HG03064 (cell line): Measurements from ENCODE around the gene HP1BP3.
"Not testable (repeated sequence)": the region's sequence is repeated elsewhere in the genome, so short reads cannot be mapped to it uniquely, and the experiment has no call there.

Experiments used
- ATAC-seq: cut with Tn5 transposase; IDR thresholded peaks from one replicate; pipeline ENCODE4 v1.9.1; 2021; ENCODE audit warnings: low read depth; ENCODE audit not compliant: unreplicated experiment

The HP1BP3 gene

GRCh38 chr1:20787029-20787839 lies at the start of gene HP1BP3:
Gene HP1BP3 (minus strand): TSS chr1:20787307. CDS start chr1:20780440, 6,867 bp downstream.
- peak; percentile 48 for ATAC-seq

- no peak for ATAC-seq
Measured at GRCh38 chr1:20836230-20836629, 49.1 kb upstream of the HP1BP3 start.

GRCh38 chr1:20834780-20835179 lies 47.7 kb upstream of the HP1BP3 start:
- no peak for ATAC-seq

GRCh38 chr1:20834192-20834591 lies 47.1 kb upstream of the HP1BP3 start:
- no peak for ATAC-seq

- no peak for ATAC-seq
Measured at GRCh38 chr1:20830378-20830777, 43.3 kb upstream of the HP1BP3 start.

- ATAC-seq, result no peak
Measured at GRCh38 chr1:20829946-20830345, 42.8 kb upstream of the HP1BP3 start.

GRCh38 chr1:20829531-20829930 lies 42.4 kb upstream of the HP1BP3 start:
- ATAC-seq, result no peak

GRCh38 chr1:20823845-20824244 lies 36.7 kb upstream of the HP1BP3 start:
- no peak for ATAC-seq

- ATAC-seq, result no peak
Measured at GRCh38 chr1:20821466-20821865, 34.4 kb upstream of the HP1BP3 start.

GRCh38 chr1:20819818-20820217 lies 32.7 kb upstream of the HP1BP3 start:
- ATAC-seq, result no peak

GRCh38 chr1:20814534-20814871 lies 27.4 kb upstream of the HP1BP3 start:
- ATAC-seq, result no peak

- ATAC-seq, result no peak
Measured at GRCh38 chr1:20811916-20812315, 24.8 kb upstream of the HP1BP3 start.

GRCh38 chr1:20793236-20793635 lies 6.1 kb upstream of the HP1BP3 start:
- no peak for ATAC-seq

- no peak for ATAC-seq
Measured at GRCh38 chr1:20792196-20792595, 5.1 kb upstream of the HP1BP3 start.

- ATAC-seq, result no peak
Measured at GRCh38 chr1:20790785-20791184, 3.7 kb upstream of the HP1BP3 start.

GRCh38 chr1:20789598-20789997 lies 2.5 kb upstream of the HP1BP3 start:
- ATAC-seq, result not testable (repeated sequence)

- no peak for ATAC-seq
Measured at GRCh38 chr1:20787840-20788795, 1.0 kb upstream of the HP1BP3 start.

GRCh38 chr1:20786253-20787028 lies 666 bp downstream of the HP1BP3 start:
- ATAC-seq, result peak; percentile 76

- peak; percentile 9 for ATAC-seq
Measured at GRCh38 chr1:20785907-20786252, 1.2 kb downstream of the HP1BP3 start.

- no peak for ATAC-seq
Measured at GRCh38 chr1:20775700-20776099, 11.4 kb downstream of the HP1BP3 start.

GRCh38 chr1:20771780-20772179 lies 15.3 kb downstream of the HP1BP3 start:
- ATAC-seq, result no peak
